Neuronal stem cell (in vitro differentiated cells): ENCODE results near the gene FAM43B.

Experiments used
- DNase-seq: peaks from one replicate; pipeline ENCODE4 v3.0.0-alpha.2; 2013; ENCODE audit warnings: low spot score
- H2AFZ ChIP-seq: one replicate; pipeline ENCODE4 v1.6.1; 2013; ENCODE audit warnings: mild to moderate bottlenecking, low read length, inconsistent platforms
- H2AK5ac ChIP-seq: 2 replicates; pipeline ENCODE4 v1.6.1; 2013; ENCODE audit warnings: low read depth, mild to moderate bottlenecking, inconsistent platforms, low read length, moderate library complexity, mixed read lengths
- H2BK120ac ChIP-seq: 2 replicates; pipeline ENCODE4 v1.6.1; 2013; ENCODE audit warnings: low read depth, mild to moderate bottlenecking, inconsistent platforms, low read length, moderate library complexity, mixed read lengths
- H2BK12ac ChIP-seq: one replicate; pipeline ENCODE4 v1.6.1; 2013; ENCODE audit warnings: low read length, inconsistent platforms
- H2BK15ac ChIP-seq: 2 replicates; pipeline ENCODE4 v1.6.1; 2013; ENCODE audit warnings: mild to moderate bottlenecking, low read length, inconsistent platforms, mixed read lengths
- H2BK5ac ChIP-seq: one replicate; pipeline ENCODE4 v1.6.1; 2013; ENCODE audit warnings: inconsistent platforms, mild to moderate bottlenecking, low read length, moderate library complexity
- H3K14ac ChIP-seq: one replicate; pipeline ENCODE4 v1.6.1; 2013; ENCODE audit warnings: low read length, inconsistent platforms
- H3K18ac ChIP-seq: 2 replicates; pipeline ENCODE4 v1.6.1; 2013; ENCODE audit warnings: low read length, inconsistent platforms
- H3K23ac ChIP-seq: 2 replicates; pipeline ENCODE4 v1.6.1; 2013; ENCODE audit warnings: low read depth, mild to moderate bottlenecking, mixed read lengths, low read length, inconsistent platforms; ENCODE audit not compliant: poor library complexity
- H3K27ac ChIP-seq: replicated peaks from 3 replicates; pipeline ENCODE4 v1.5.1; 2013; ENCODE audit warnings: low read length, inconsistent platforms
- H3K27me3 ChIP-seq, 3 experiments: 2 replicates each; pipeline ENCODE4 v1.6.1; 2013; ENCODE audit warnings: low read length in 3 of 3, mild to moderate bottlenecking in 2 of 3, inconsistent platforms in 1 of 3, low read depth in 1 of 3, mixed read lengths in 1 of 3, moderate library complexity in 1 of 3; ENCODE audit not compliant: control insufficient read depth in 3 of 3, insufficient read depth in 3 of 3
- H3K36me3 ChIP-seq, 2 donors: replicated peaks in 1 of 2; 2 replicates each; pipeline ENCODE4 v1.6.1; 2013; ENCODE audit warnings: low read length in 2 of 2; ENCODE audit not compliant: control insufficient read depth in 2 of 2, insufficient read depth in 2 of 2
- H3K4ac ChIP-seq: 2 replicates; pipeline ENCODE4 v1.6.1; 2013; ENCODE audit warnings: inconsistent platforms, mild to moderate bottlenecking, low read length, moderate library complexity
- H3K4me1 ChIP-seq, 2 donors: 1 replicate in 1 of 2; 2 replicates in 1 of 2; pipeline ENCODE4 v1.6.1; 2013; ENCODE audit warnings: low read length in 2 of 2, low read depth in 1 of 2; ENCODE audit not compliant: control insufficient read depth in 2 of 2, insufficient read depth in 1 of 2
- H3K4me2 ChIP-seq: one replicate; pipeline ENCODE4 v1.6.1; 2013; ENCODE audit warnings: mild to moderate bottlenecking, low read length, inconsistent platforms; ENCODE audit not compliant: insufficient read depth, poor library complexity, severe bottlenecking
- H3K4me3 ChIP-seq, 2 donors: 2 replicates each; pipeline ENCODE4 v1.5.1; 2013; ENCODE audit warnings: low read length in 2 of 2, mild to moderate bottlenecking in 2 of 2, inconsistent platforms in 1 of 2, moderate library complexity in 1 of 2
- H3K79me1 ChIP-seq: one replicate; pipeline ENCODE4 v1.6.1; 2013; ENCODE audit warnings: low read depth, mild to moderate bottlenecking, inconsistent platforms, low read length, moderate library complexity
- H3K9ac ChIP-seq: one replicate; pipeline ENCODE4 v1.6.1; 2013; ENCODE audit warnings: mild to moderate bottlenecking, low read depth, low read length, inconsistent platforms; ENCODE audit not compliant: poor library complexity
- H3K9me3 ChIP-seq, 2 donors: replicated peaks in 1 of 2; 2 replicates each; pipeline versions ENCODE3 to v1.6.1; 2013; ENCODE audit warnings: low read length in 2 of 2, mild to moderate bottlenecking in 2 of 2, inconsistent platforms in 1 of 2, low read depth in 1 of 2, mixed read lengths in 1 of 2, moderate library complexity in 1 of 2; ENCODE audit not compliant: control insufficient read depth in 2 of 2, insufficient read depth in 1 of 2
- H4K8ac ChIP-seq: one replicate; pipeline ENCODE4 v1.6.1; 2013; ENCODE audit warnings: low read depth, mild to moderate bottlenecking, inconsistent platforms, low read length, moderate library complexity
- H4K91ac ChIP-seq: one replicate; pipeline ENCODE4 v1.6.1; 2013; ENCODE audit warnings: low read length, low read depth, mild to moderate bottlenecking, inconsistent platforms; ENCODE audit not compliant: poor library complexity
- WGBS, 2 donors: extraction: QIAGEN DNeasy Blood & Tissue Kit; methylation state at CpG; one replicate each; pipeline ENCODE4 v1.1.7; 2013; ENCODE audit warnings: missing lambda C conversion rate in 2 of 2, mixed read lengths in 1 of 2; ENCODE audit not compliant: insufficient read length in 2 of 2, insufficient replicate concordance in 1 of 2; ENCODE audit errors: extremely low coverage in 2 of 2; 5-methylcytosine and 5-hydroxymethylcytosine counted together

Gene FAM43B

DNA sequence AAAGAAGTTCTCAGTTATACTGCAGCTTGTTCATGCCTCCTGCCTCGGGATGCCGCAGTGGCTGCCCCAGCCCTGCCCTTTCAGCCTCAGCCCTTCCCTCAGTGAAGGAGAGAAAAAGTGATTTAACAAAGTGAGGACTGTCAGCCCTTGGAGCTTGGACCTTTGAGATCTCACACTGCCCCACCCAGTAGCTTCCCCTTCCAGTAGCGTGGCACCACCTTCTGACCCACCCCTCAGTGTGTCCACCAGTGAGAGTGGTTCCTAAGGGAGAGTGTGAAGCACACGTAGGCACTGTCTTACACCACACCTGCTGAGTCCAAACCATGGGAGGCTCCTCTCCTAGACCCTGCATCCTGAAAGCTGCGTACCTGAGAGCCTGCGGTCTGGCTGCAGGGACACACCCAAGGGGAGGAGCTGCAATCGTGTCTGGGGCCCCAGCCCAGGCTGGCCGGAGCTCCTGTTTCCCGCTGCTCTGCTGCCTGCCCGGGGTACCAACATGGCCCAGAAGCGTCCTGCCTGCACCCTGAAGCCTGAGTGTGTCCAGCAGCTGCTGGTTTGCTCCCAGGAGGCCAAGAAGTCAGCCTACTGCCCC lies 36.4 kb downstream of the FAM43B start, which contains the start of gene CDA:
Gene CDA, plus strand, starts transcription at position 464 of the 592 bp plus-strand sequence. Its CDS starts 33 bp downstream, at position 497.
- peak within 1 kb of the TSS; percentile 1 for H3K14ac ChIP-seq
- no peak for DNase-seq
- H2BK15ac ChIP-seq, result peak within 1 kb of the TSS; percentile 69

GRCh38 chr1:20589331-20590278 lies 37.2 kb downstream of the FAM43B start:
- H3K18ac ChIP-seq, result peak overlapping the region; percentile 89
- H3K4me3 ChIP-seq, result no peak overlapping the region
- H2BK5ac ChIP-seq, result peak overlapping the region; percentile 88
- no peak overlapping the region for H2AFZ ChIP-seq
- H3K9me3 ChIP-seq, result no peaks in the 10 kb centered on the region
- no peak overlapping the region for H3K9ac ChIP-seq
- DNase-seq, result no peak
- peaks cover 0 to 43% (median 0%) of the 10 kb centered on the region in 3 experiments for H3K27me3 ChIP-seq
- peak overlapping the region; percentile 83 for H3K23ac ChIP-seq
- no peak overlapping the region for H3K27ac ChIP-seq
- WGBS, 2 donors, result no CpG with 5 or more reads among the region's 24 CpGs
- no peak overlapping the region for H3K4ac ChIP-seq
- H2AK5ac ChIP-seq, result peak overlapping the region; percentile 85
- peak overlapping the region; percentile 56 for H4K8ac ChIP-seq
- H3K36me3 ChIP-seq, result no peaks in the 10 kb centered on the region
- no peak overlapping the region for H4K91ac ChIP-seq
- H3K4me1 ChIP-seq, result peaks cover 0 to 10% of the 10 kb centered on the region in 2 donors
- H3K14ac ChIP-seq, result peak overlapping the region; percentile 1
- peak overlapping the region; percentile 69 for H2BK15ac ChIP-seq
- no peak overlapping the region for H2BK12ac ChIP-seq
- no peak overlapping the region for H3K4me2 ChIP-seq
- peak overlapping the region; percentile 63 for H2BK120ac ChIP-seq
- H3K79me1 ChIP-seq, result peaks cover 2% of the 10 kb centered on the region

More for the DNA sequence above, 36.4 kb downstream of the FAM43B start, which contains the start of gene CDA:
- Histone ChIP-seq H3K4me3 (no peak within 1 kb of the TSS), H3K36me3 (no peaks in the 10 kb centered on the region), H2AK5ac (peak within 1 kb of the TSS; percentile 85), H3K4me2 (no peak within 1 kb of the TSS), H3K9ac (no peak within 1 kb of the TSS), H2AFZ (no peak within 1 kb of the TSS), H3K18ac (peak within 1 kb of the TSS; percentile 89), H2BK5ac (peak within 1 kb of the TSS; percentile 88), H2BK120ac (peak within 1 kb of the TSS; percentile 63), H3K4ac (no peak within 1 kb of the TSS), H4K91ac (no peak within 1 kb of the TSS), H4K8ac (peak within 1 kb of the TSS; percentile 56), H3K27me3 (peaks cover 0 to 38% (median 0%) of the 10 kb centered on the region in 3 experiments), H2BK12ac (no peak within 1 kb of the TSS), H3K4me1 (peaks cover 0 to 10% of the 10 kb centered on the region in 2 donors), H3K27ac (no peak within 1 kb of the TSS), H3K23ac (peak within 1 kb of the TSS; percentile 83), H3K79me1 (no peaks in the 10 kb centered on the region), H3K9me3 (no peaks in the 10 kb centered on the region)
- no CpG with 5 or more reads among the region's 11 CpGs for WGBS, 2 donors

- H4K8ac ChIP-seq, result no peak overlapping the region
- H2BK5ac ChIP-seq, result no peak overlapping the region
- H2AK5ac ChIP-seq, result no peak overlapping the region
- H2BK15ac ChIP-seq, result no peak overlapping the region
- no peaks in the 10 kb centered on the region for H3K36me3 ChIP-seq
- H3K9ac ChIP-seq, result no peak overlapping the region
- no peak overlapping the region for H3K4ac ChIP-seq
- H3K27ac ChIP-seq, result no peak overlapping the region
- peaks cover 0 to 10% of the 10 kb centered on the region in 2 donors for H3K4me1 ChIP-seq
- H3K18ac ChIP-seq, result no peak overlapping the region
- no peak overlapping the region for H3K4me2 ChIP-seq
- no peaks in the 10 kb centered on the region for H3K9me3 ChIP-seq
- H3K23ac ChIP-seq, result no peak overlapping the region
- peaks cover 0 to 43% (median 0%) of the 10 kb centered on the region in 3 experiments for H3K27me3 ChIP-seq
- H3K14ac ChIP-seq, result no peak overlapping the region
- no CpG with 5 or more reads among the region's 7 CpGs for WGBS, 2 donors
- no peak overlapping the region for H2BK120ac ChIP-seq
- DNase-seq, result no peak
- no peak overlapping the region for H4K91ac ChIP-seq
- H3K4me3 ChIP-seq, result no peak overlapping the region
- H3K79me1 ChIP-seq, result peaks cover 2% of the 10 kb centered on the region
- no peak overlapping the region for H2BK12ac ChIP-seq
- H2AFZ ChIP-seq, result no peak overlapping the region
Observed at GRCh38 chr1:20590306-20590777, 38.0 kb downstream of the FAM43B start.

DNA sequence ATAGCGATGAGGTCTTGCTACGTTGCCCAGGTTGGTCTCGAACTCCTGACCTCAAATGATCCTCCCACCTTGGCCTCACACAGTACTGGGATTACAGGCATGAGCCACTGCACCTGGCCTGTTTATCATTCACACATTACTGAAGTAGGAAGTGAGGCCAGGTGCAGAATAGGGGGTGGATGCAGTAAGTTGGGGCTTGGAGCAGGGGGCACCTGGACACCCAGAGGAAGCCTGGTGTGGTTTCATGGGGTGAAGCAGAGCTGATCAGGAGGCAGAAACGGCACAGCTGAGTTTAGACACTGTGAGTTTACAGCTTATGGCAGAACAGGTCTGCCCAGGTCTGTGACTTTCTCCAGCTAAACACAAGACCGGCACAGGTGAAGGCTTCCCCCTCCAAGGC lies 41.4 kb downstream of the FAM43B start:
- no peak overlapping the region for H2AK5ac ChIP-seq
- H3K4me2 ChIP-seq, result no peak overlapping the region
- no peak overlapping the region for H4K91ac ChIP-seq
- H2BK120ac ChIP-seq, result no peak overlapping the region
- no peak overlapping the region for H2BK15ac ChIP-seq
- no peak overlapping the region for H3K4me3 ChIP-seq
- H3K9ac ChIP-seq, result no peak overlapping the region
- no peak overlapping the region for H3K18ac ChIP-seq
- peaks cover 0 to 37% (median 0%) of the 10 kb centered on the region in 3 experiments for H3K27me3 ChIP-seq
- no peak overlapping the region for H4K8ac ChIP-seq
- WGBS, 2 donors, result no CpG with 5 or more reads among the region's 5 CpGs
- peaks cover 0 to 10% of the 10 kb centered on the region in 2 donors for H3K4me1 ChIP-seq
- no peak overlapping the region for H2BK12ac ChIP-seq
- no peaks in the 10 kb centered on the region for H3K9me3 ChIP-seq
- no peaks in the 10 kb centered on the region for H3K36me3 ChIP-seq
- no peak overlapping the region for H3K23ac ChIP-seq
- H3K4ac ChIP-seq, result no peak overlapping the region
- no peak for DNase-seq
- no peak overlapping the region for H2BK5ac ChIP-seq
- no peak overlapping the region for H3K14ac ChIP-seq
- peaks cover 2% of the 10 kb centered on the region for H3K79me1 ChIP-seq
- no peak overlapping the region for H3K27ac ChIP-seq
- H2AFZ ChIP-seq, result no peak overlapping the region
